Transverse colon (tissue), 4 donors: ENCODE measurements around the gene F11R. TPM values are rescaled to one million over a fixed set of nuclear protein-coding genes. Genes with fewer than 3 reads are reported as not detected.
A peak's percentile ranks its signal among the peaks of the same experiment; 100 is the strongest.

Source experiments
- DNase-seq: peaks from one replicate; pipeline ENCODE4 v3.0.0-alpha.2; 2019
- H3K27ac ChIP-seq, 4 donors: fragments of 200-600 bp; sonication (generic); 2 replicates each; pipeline ENCODE4 v1.5.1; 2016 to 2018; ENCODE audit warnings: inconsistent platforms in 4 of 4
- H3K27me3 ChIP-seq: fragments of 200-600 bp; sonication (generic); 2 replicates; pipeline ENCODE4 v1.5.1; 2017; ENCODE audit warnings: inconsistent platforms
- H3K36me3 ChIP-seq, 4 donors: fragments of 200-600 bp; sonication (generic); 2 replicates each; pipeline ENCODE4 v1.5.1; 2017 to 2019; ENCODE audit warnings: inconsistent platforms in 4 of 4
- H3K4me1 ChIP-seq, 4 donors: fragments of 200-600 bp; sonication (generic); 2 replicates each; pipeline ENCODE4 v1.5.1; 2017 to 2020; ENCODE audit warnings: inconsistent platforms in 4 of 4
- H3K4me3 ChIP-seq, 4 donors: fragments of 200-600 bp; sonication (generic); 1 replicate in 1 of 4; 2 replicates in 3 of 4; pipeline versions ENCODE4 v1.5.1 to v1.6.1; 2017 to 2019; ENCODE audit warnings: inconsistent platforms in 4 of 4
- H3K9me3 ChIP-seq, 2 donors: fragments of 200-600 bp; sonication (generic); 2 replicates each; pipeline ENCODE4 v1.5.1; 2017 to 2019; ENCODE audit warnings: inconsistent platforms in 2 of 2
- CTCF ChIP-seq, 5 experiments: fragments of 200-600 bp in 3 of 5; fragments of 450-650 bp in 2 of 5; sonication (generic) in 3 of 5; IDR thresholded peaks; 1 replicate in 2 of 5; 2 replicates in 3 of 5; pipeline ENCODE4 v1.5.1; 2016 to 2017; ENCODE audit warnings: antibody characterized with exemption in 5 of 5, inconsistent platforms in 3 of 5, mild to moderate bottlenecking in 2 of 5, moderate library complexity in 1 of 5
- EP300 ChIP-seq: sonication (generic); formaldehyde crosslinking; IDR thresholded peaks from one replicate; pipeline ENCODE4 v1.6.1; 2017; ENCODE audit warnings: antibody characterized with exemption, low read depth
- POLR2A ChIP-seq: fragments of 450-650 bp; IDR thresholded peaks from one replicate; pipeline ENCODE4 v1.6.1; 2016; ENCODE audit warnings: antibody characterized with exemption, mild to moderate bottlenecking, moderate library complexity
- POLR2AphosphoS5 ChIP-seq, 3 donors: sonication (generic); formaldehyde crosslinking; IDR thresholded peaks; one replicate each; pipeline ENCODE4 v1.6.1; 2016; ENCODE audit warnings: antibody characterized with exemption in 3 of 3
- WGBS, 2 donors: methylation state at CpG; one replicate each; pipeline ENCODE4 v1.1.5; 2018; ENCODE audit warnings: low coverage in 1 of 2; 5-methylcytosine and 5-hydroxymethylcytosine counted together
- in situ Hi-C, 4 donors: fragments of 200-750 bp; cut with MboI; loops; one replicate each; pipeline versions ENCODE4 v1.15.0 to v1.15.1; 2017; ENCODE audit warnings: low sequenced_read_pairs in 3 of 4, low pct_ligation_motif_present in 1 of 4, low pct_unique_long_range_greater_than_20kb in 1 of 4
- intact Hi-C: fragments of 100-400 bp; cut with DNase I; formaldehyde crosslinking; loops from one replicate; pipeline ENCODE4 v1.15.1; 2023; ENCODE audit warnings: low total_unique reads
- total RNA-seq, 4 donors: library from RNA; depleted of rRNA; stranded (reverse); fragments of >200 nt; gene quantifications; one replicate each; pipeline ENCODE4 v1.1.0, GENCODE V29; 2016

The F11R gene
- total RNA-seq, result 100 to 1,000 TPM in 2 of 4 donors, 10 to 100 TPM in 2; 91.7 to 126 (median 105) TPM

- intact Hi-C loops, result no loop called here
- in situ Hi-C loops, result no loop called here
- Histone ChIP-seq H3K4me1 (peaks cover 0 to 35% (median 24%) of the 10 kb centered on the region in 4 donors), H3K27me3 (no peaks in the 10 kb centered on the region), H3K4me3 (peak within 1 kb of the TSS; percentile 50 to 69 (median 54)), H3K36me3 (no peaks in the 10 kb centered on the region), H3K27ac (peak within 1 kb of the TSS; percentile 82 to 90 (median 90)), H3K9me3 (no peaks in the 10 kb centered on the region)
- DNase-seq, result peak; percentile 75
- 3% methylated on average over 36 of the region's 36 CpGs; no CpG with 5 or more reads in 1 of the 2 donors for WGBS, 2 donors
- peak; percentile 2 to 56 (median 4) for TF ChIP-seq POLR2AphosphoS5 (IDR thresholded peaks at IDR 0.05)
- TF ChIP-seq EP300, result no peak
- TF ChIP-seq CTCF (IDR thresholded peaks at IDR 0.05), result peak in 4 of 5 experiments; percentile 5 to 75 (median 47)
- peak; percentile 89 for TF ChIP-seq POLR2A
Measured at GRCh38 chr1:161020509-161021164, at the start of gene F11R. F11R (minus strand) TSS chr1:161021152; CDS start chr1:161021073, 79 bp downstream.

GRCh38 chr1:161069731-161070270 lies 48.8 kb upstream of the F11R start, which contains the start of gene ARHGAP30:
ARHGAP30 (minus strand) TSS chr1:161069891; CDS start chr1:161069624, 267 bp downstream.
- peak within 1 kb of the TSS; percentile 71 to 89 (median 78) for H3K27ac ChIP-seq
- H3K9me3 ChIP-seq, result no peaks in the 10 kb centered on the region
- peak; percentile 55 for TF ChIP-seq POLR2A
- TF ChIP-seq POLR2AphosphoS5 (IDR thresholded peaks at IDR 0.05), result peak; percentile 37 to 63 (median 38)
- TF ChIP-seq CTCF (IDR thresholded peaks at IDR 0.05), result no peak
- no peaks in the 10 kb centered on the region for H3K27me3 ChIP-seq
- DNase-seq, result peak; percentile 80
- peak within 1 kb of the TSS; percentile 8 to 42 (median 18) for H3K4me3 ChIP-seq
- no peaks in the 10 kb centered on the region for H3K36me3 ChIP-seq
- 81% methylated on average over 9 of the region's 9 CpGs; no CpG with 5 or more reads in 1 of the 2 donors for WGBS, 2 donors
- in situ Hi-C loops, result loop anchor here in 1 of 4 donors (25.0 kb wide), 1 partner anchor 668 kb away; the partner anchor contains the start of gene DUSP12
- intact Hi-C loops, result no loop called here
- peaks cover 0 to 6% (median 2%) of the 10 kb centered on the region in 4 donors for H3K4me1 ChIP-seq

GRCh38 chr1:161069241-161069640 lies 48.3 kb upstream of the F11R start:
- no peaks in the 10 kb centered on the region for H3K36me3 ChIP-seq
- H3K27me3 ChIP-seq, result no peaks in the 10 kb centered on the region
- H3K4me1 ChIP-seq, result peaks cover 0 to 6% (median 2%) of the 10 kb centered on the region in 4 donors
- no peak for DNase-seq
- H3K4me3 ChIP-seq, result peak overlapping the region; percentile 8 to 42 (median 18)
- peak overlapping the region; percentile 71 to 89 (median 78) for H3K27ac ChIP-seq
- 57 to 66% methylated on average over 2 to 9 of the region's 9 CpGs for WGBS, 2 donors
- in situ Hi-C loops (loop anchor here in 1 of 4 donors (25.0 kb wide), 1 partner anchor 668 kb away; the partner anchor contains the start of gene DUSP12), intact Hi-C loops (no loop called here)
- TF ChIP-seq POLR2AphosphoS5 (IDR thresholded peaks at IDR 0.05) (no peak), POLR2A (no peak), CTCF (IDR thresholded peaks at IDR 0.05) (no peak), EP300 (no peak)
- no peaks in the 10 kb centered on the region for H3K9me3 ChIP-seq
